Measurements from ENCODE around the gene RHBDF1. TPM values are rescaled to one million over a fixed set of nuclear protein-coding genes. Genes with fewer than 3 reads are reported as not detected.

Gene RHBDF1
- total RNA-seq, 2 donors from 2014 or later: 0.23 to 0.47 TPM

GRCh38 chr16:67884-68789, 4.3 kb downstream of the RHBDF1 start:
- DNase-seq (ENCODE audit: low spot score in 2 of 2) (no peak), ATAC-seq (no peak)
- Mint-ChIP-seq H3K9me3 (no peaks in the 10 kb centered on the region), H3K27ac (no peak overlapping the region), H3K36me3 (peaks cover 4% of the 10 kb centered on the region in 2 donors)

- H3K9me3 Mint-ChIP-seq: no peaks in the 10 kb centered on the region
- no peak overlapping the region for H3K27ac Mint-ChIP-seq
- H3K36me3 Mint-ChIP-seq: no peaks in the 10 kb centered on the region
- ATAC-seq (no peak), DNase-seq (ENCODE audit: low spot score in 2 of 2) (no peak)
Measured at GRCh38 chr16:67183-67791, 5.1 kb downstream of the RHBDF1 start.

GRCh38 chr16:66309-67182, 5.9 kb downstream of the RHBDF1 start:
- no peaks in the 10 kb centered on the region for H3K36me3 Mint-ChIP-seq

GRCh38 chr16:65745-66144, 6.7 kb downstream of the RHBDF1 start:
- no peak overlapping the region for H3K27ac Mint-ChIP-seq
- ATAC-seq (peak; percentile 90), DNase-seq (ENCODE audit: low spot score in 2 of 2) (peak; percentile 82 to 94)
- H3K36me3 Mint-ChIP-seq: no peaks in the 10 kb centered on the region
- H3K9me3 Mint-ChIP-seq: no peaks in the 10 kb centered on the region

More at GRCh38 chr16:66309-67182, 5.9 kb downstream of the RHBDF1 start:
- H3K9me3 Mint-ChIP-seq: no peaks in the 10 kb centered on the region
- no peak for ATAC-seq
- H3K27ac Mint-ChIP-seq: no peak overlapping the region
- DNase-seq (ENCODE audit: low spot score in 2 of 2): no peak

- DNase-seq (ENCODE audit: low spot score in 2 of 2) (no peak), ATAC-seq (no peak)
- Mint-ChIP-seq H3K9me3 (no peaks in the 10 kb centered on the region), H3K27ac (no peak overlapping the region), H3K36me3 (no peaks in the 10 kb centered on the region)
Measured at GRCh38 chr16:64914-65255, 7.5 kb downstream of the RHBDF1 start.

GRCh38 chr16:63998-64913, 8.2 kb downstream of the RHBDF1 start:
- ATAC-seq (no peak), DNase-seq (ENCODE audit: low spot score in 2 of 2) (no peak)
- H3K9me3 Mint-ChIP-seq: no peaks in the 10 kb centered on the region
- H3K27ac Mint-ChIP-seq: peak overlapping the region in 1 of 2 donors; percentile 48
- no peaks in the 10 kb centered on the region for H3K36me3 Mint-ChIP-seq

- H3K9me3 Mint-ChIP-seq: no peaks in the 10 kb centered on the region
- H3K36me3 Mint-ChIP-seq: no peaks in the 10 kb centered on the region
- H3K27ac Mint-ChIP-seq: no peak overlapping the region
- no peak for DNase-seq (ENCODE audit: low spot score in 2 of 2)
- no peak for ATAC-seq
Measured at GRCh38 chr16:63466-63865, 9.0 kb downstream of the RHBDF1 start.

GRCh38 chr16:62968-63391, 9.5 kb downstream of the RHBDF1 start:
- ATAC-seq (no peak), DNase-seq (ENCODE audit: low spot score in 2 of 2) (no peak)
- Mint-ChIP-seq H3K9me3 (no peaks in the 10 kb centered on the region), H3K36me3 (no peaks in the 10 kb centered on the region), H3K27ac (no peak overlapping the region)

- Mint-ChIP-seq H3K36me3 (no peaks in the 10 kb centered on the region), H3K27ac (no peak overlapping the region), H3K9me3 (no peaks in the 10 kb centered on the region)
- ATAC-seq: no peak
- no peak for DNase-seq (ENCODE audit: low spot score in 2 of 2)
Measured at GRCh38 chr16:62283-62967, 10.0 kb downstream of the RHBDF1 start.

- no peaks in the 10 kb centered on the region for H3K9me3 Mint-ChIP-seq
- H3K27ac Mint-ChIP-seq: no peak overlapping the region
- H3K36me3 Mint-ChIP-seq: no peaks in the 10 kb centered on the region
- no peak for DNase-seq (ENCODE audit: low spot score in 2 of 2)
- no peak for ATAC-seq
Measured at GRCh38 chr16:61879-62281, 10.6 kb downstream of the RHBDF1 start.

GRCh38 chr16:60929-61878, 11.2 kb downstream of the RHBDF1 start:
- Mint-ChIP-seq H3K36me3 (no peaks in the 10 kb centered on the region), H3K9me3 (no peaks in the 10 kb centered on the region), H3K27ac (no peak overlapping the region)
- no peak for ATAC-seq
- no peak for DNase-seq (ENCODE audit: low spot score in 2 of 2)

- Mint-ChIP-seq H3K36me3 (no peaks in the 10 kb centered on the region), H3K9me3 (no peaks in the 10 kb centered on the region), H3K27ac (no peak overlapping the region)
- ATAC-seq: no peak
- no peak for DNase-seq (ENCODE audit: low spot score in 2 of 2)
Measured at GRCh38 chr16:60166-60565, 12.3 kb downstream of the RHBDF1 start.

- no peaks in the 10 kb centered on the region for H3K9me3 Mint-ChIP-seq
- no peak for ATAC-seq
- DNase-seq (ENCODE audit: low spot score in 2 of 2): no peak
- H3K36me3 Mint-ChIP-seq: no peaks in the 10 kb centered on the region
- no peak overlapping the region for H3K27ac Mint-ChIP-seq
Measured at GRCh38 chr16:59440-60059, 12.9 kb downstream of the RHBDF1 start.
